ENCODE results near the gene PLK5. TPM values are rescaled to one million over a fixed set of nuclear protein-coding genes. Genes with fewer than 3 reads are reported as not detected.
"Not testable (repeated sequence)": the region's sequence is repeated elsewhere in the genome, so short reads cannot be mapped to it uniquely, and the experiment has no call there.

Gene PLK5
- total and polyA plus RNA-seq, 7 donors, result 0.32 to 0.36 TPM; not detected in 5

GRCh38 chr19:1527650-1528309 is 3.9 kb downstream of the PLK5 start:
- Histone ChIP-seq H3K36me3 (no peaks in the 10 kb centered on the region), H3K4me1 (peaks cover 0 to 14% (median 10%) of the 10 kb centered on the region in 4 donors), H3K27ac (no peak overlapping the region), H3K27me3 (peaks cover 25 to 66% (median 65%) of the 10 kb centered on the region in 3 donors), H3K4me3 (no peak overlapping the region), H3K9me3 (no peaks in the 10 kb centered on the region)
- no peak for TF ChIP-seq CTCF (IDR thresholded peaks at IDR 0.05)
- TF ChIP-seq POLR2AphosphoS5 (IDR thresholded peaks at IDR 0.05), result no peak
- TF ChIP-seq EP300 (IDR thresholded peaks at IDR 0.05), result no peak
- TF ChIP-seq POLR2A (IDR thresholded peaks at IDR 0.05), result no peak
- no peak for DNase-seq
- intact Hi-C loops (cut with DNase I), result no loop called here
- 65 to 77% methylated on average over 27 of the region's 27 CpGs for WGBS, 2 donors

- no peak for TF ChIP-seq EP300 (IDR thresholded peaks at IDR 0.05)
- intact Hi-C loops (cut with DNase I), result no loop called here
- peaks cover 15 to 55% (median 55%) of the 10 kb centered on the region in 3 donors for H3K27me3 ChIP-seq
- 71 to 76% methylated on average over 23 of the region's 23 CpGs for WGBS, 2 donors
- no peak overlapping the region for H3K4me3 ChIP-seq
- no peak for DNase-seq
- no peaks in the 10 kb centered on the region for H3K9me3 ChIP-seq
- no peaks in the 10 kb centered on the region for H3K36me3 ChIP-seq
- H3K4me1 ChIP-seq, result peaks cover 0 to 8% (median 6%) of the 10 kb centered on the region in 4 donors
- H3K27ac ChIP-seq, result no peak overlapping the region
These were observed 4.9 kb downstream of the PLK5 start for GRCh38 chr19:1528596-1529429.

- no peak for TF ChIP-seq CTCF (IDR thresholded peaks at IDR 0.05)
- TF ChIP-seq POLR2AphosphoS5 (IDR thresholded peaks at IDR 0.05), result no peak
- TF ChIP-seq EP300 (IDR thresholded peaks at IDR 0.05), result no peak
- TF ChIP-seq POLR2A (IDR thresholded peaks at IDR 0.05), result no peak
- Histone ChIP-seq H3K36me3 (no peaks in the 10 kb centered on the region), H3K4me1 (peaks cover 0 to 2% (median under 1%) of the 10 kb centered on the region in 4 donors), H3K4me3 (no peak overlapping the region), H3K27me3 (peaks cover 10 to 49% (median 49%) of the 10 kb centered on the region in 3 donors), H3K9me3 (no peaks in the 10 kb centered on the region), H3K27ac (no peak overlapping the region)
- intact Hi-C loops (cut with DNase I), result no loop called here
- 76 to 84% methylated on average over 16 of the region's 16 CpGs for WGBS, 2 donors
- no peak for DNase-seq
These were observed 5.5 kb downstream of the PLK5 start for GRCh38 chr19:1529430-1529816.

GRCh38 chr19:1530856-1531255 is 7.0 kb downstream of the PLK5 start:
- DNase-seq; intact Hi-C loops (cut with DNase I); H3K4me3 ChIP-seq; H3K4me1 ChIP-seq; H3K36me3 ChIP-seq; H3K9me3 ChIP-seq; H3K27ac ChIP-seq: not testable (repeated sequence)
- peaks cover 0 to 35% (median 34%) of the 10 kb centered on the region in 3 donors for H3K27me3 ChIP-seq
- WGBS, 2 donors, result 84 to 90% methylated on average over 11 of the region's 11 CpGs

- H3K27me3 ChIP-seq, result peaks cover 0 to 28% (median 27%) of the 10 kb centered on the region in 3 donors
These were observed 7.7 kb downstream of the PLK5 start for GRCh38 chr19:1531587-1531986.

More at GRCh38 chr19:1531587-1531986, 7.7 kb downstream of the PLK5 start:
- Histone ChIP-seq H3K36me3 (no peaks in the 10 kb centered on the region), H3K27ac (no peak overlapping the region), H3K4me3 (no peak overlapping the region), H3K4me1 (no peaks in the 10 kb centered on the region), H3K9me3 (no peaks in the 10 kb centered on the region)
- TF ChIP-seq CTCF (IDR thresholded peaks at IDR 0.05) (no peak), POLR2AphosphoS5 (IDR thresholded peaks at IDR 0.05) (no peak), POLR2A (IDR thresholded peaks at IDR 0.05) (no peak), EP300 (IDR thresholded peaks at IDR 0.05) (no peak)
- intact Hi-C loops (cut with DNase I), result no loop called here
- no peak for DNase-seq
- 86 to 89% methylated on average over 11 of the region's 11 CpGs for WGBS, 2 donors
